SK-N-SH (cell line): ENCODE results near the gene GPANK1. TPM values are rescaled to one million over a fixed set of nuclear protein-coding genes. Genes with fewer than 3 reads are reported as not detected.
A peak's percentile ranks its signal among the peaks of the same experiment; 100 is the strongest.

Experiments
- CTCF ChIA-PET: fragments of 300-600, 350-600 bp; formaldehyde crosslinking; extraction: SDS; loops from one replicate; lab custom pipeline; 2021; lab: Yijun Ruan, JAX
- POLR2A ChIA-PET: fragments of 350-600 bp; sonication (Branson Sonifier 250); formaldehyde crosslinking; extraction: SDS; loops from one replicate; lab custom pipeline; 2020; ENCODE audit warnings: antibody characterized with exemption, inconsistent platforms; lab: Yijun Ruan, JAX
- DNase-seq: peaks from one replicate; pipeline ENCODE4 v3.0.0; 2012
- H2AFZ ChIP-seq: fragments of 200-600 bp; sonication (generic); 2 replicates; pipeline ENCODE4 v1.8.1; 2016; ENCODE audit warnings: antibody characterized with exemption, mild to moderate bottlenecking, low read depth
- H3F3A ChIP-seq: fragments of 200-600 bp; sonication (generic); replicated peaks from 2 replicates; pipeline ENCODE3; 2016; ENCODE audit warnings: antibody characterized with exemption, mild to moderate bottlenecking; ENCODE audit not compliant: insufficient read depth
- H3K27ac ChIP-seq, 2 experiments: fragments of 200-500 bp in 1 of 2; fragments of 200-600 bp in 1 of 2; sonication (Bioruptor generic) in 1 of 2; sonication (generic), shearing (Covaris generic) in 1 of 2; 2 replicates each; pipeline versions ENCODE4 v1.5.1 to v1.6.1; 2014 to 2016; ENCODE audit warnings: low read depth in 2 of 2, inconsistent platforms in 1 of 2, low read length in 1 of 2, mild to moderate bottlenecking in 1 of 2, mixed read lengths in 1 of 2
- H3K27me3 ChIP-seq: fragments of 200-600 bp; sonication (generic), shearing (Covaris generic); 2 replicates; pipeline ENCODE4 v1.6.1; 2016; ENCODE audit warnings: mixed run types; ENCODE audit not compliant: insufficient read depth
- H3K36me3 ChIP-seq, 2 experiments: fragments of 200-500 bp in 1 of 2; fragments of 200-600 bp in 1 of 2; sonication (Bioruptor generic) in 1 of 2; sonication (generic) in 1 of 2; replicated peaks in 1 of 2; 2 replicates each; pipeline versions ENCODE3 to v1.5.1; 2014 to 2016; ENCODE audit warnings: low read length in 1 of 2, mild to moderate bottlenecking in 1 of 2; ENCODE audit not compliant: insufficient read depth in 2 of 2, control insufficient read depth in 1 of 2
- H3K4me1 ChIP-seq, 2 experiments: fragments of 200-500 bp in 1 of 2; fragments of 200-600 bp in 1 of 2; sonication (Bioruptor generic) in 1 of 2; sonication (generic), shearing (Covaris generic) in 1 of 2; 2 replicates each; pipeline versions ENCODE4 v1.5.1 to v1.6.1; 2014 to 2016; ENCODE audit warnings: low read depth in 1 of 2, low read length in 1 of 2, mixed run types in 1 of 2; ENCODE audit not compliant: insufficient read depth in 2 of 2, control insufficient read depth in 1 of 2
- H3K4me2 ChIP-seq: fragments of 200-600 bp; sonication (generic), shearing (Covaris generic); 2 replicates; pipeline ENCODE4 v1.6.1; 2017; ENCODE audit warnings: mixed run types
- H3K4me3 ChIP-seq, 2 experiments: fragments of 200-500 bp in 1 of 2; fragments of 200-600 bp in 1 of 2; sonication (Bioruptor generic) in 1 of 2; sonication (generic), shearing (Covaris generic) in 1 of 2; 2 replicates each; pipeline versions ENCODE4 v1.5.1 to v1.8.1; 2014 to 2016; ENCODE audit warnings: low read depth in 2 of 2, inconsistent platforms in 1 of 2, low read length in 1 of 2, mild to moderate bottlenecking in 1 of 2, mixed read lengths in 1 of 2, moderate library complexity in 1 of 2
- H3K79me2 ChIP-seq: fragments of 200-600 bp; sonication (generic); 2 replicates; pipeline ENCODE4 v1.8.1; 2017; ENCODE audit warnings: mild to moderate bottlenecking; ENCODE audit not compliant: insufficient read depth
- H3K9ac ChIP-seq: fragments of 200-600 bp; sonication (generic); 2 replicates; pipeline ENCODE4 v1.6.1; 2017; ENCODE audit warnings: mixed run types
- H3K9me2 ChIP-seq: fragments of 200-600 bp; sonication (generic); 2 replicates; pipeline ENCODE4 v1.6.1; 2017; ENCODE audit warnings: mixed run types
- H3K9me3 ChIP-seq: fragments of 200-600 bp; sonication (generic); 2 replicates; pipeline ENCODE4 v1.6.1; 2017; ENCODE audit warnings: mixed run types, mild to moderate bottlenecking, moderate library complexity
- H4K20me1 ChIP-seq: fragments of 200-600 bp; sonication (generic); 2 replicates; pipeline ENCODE4 v1.6.1; 2017; ENCODE audit warnings: mild to moderate bottlenecking, mixed run types; ENCODE audit not compliant: insufficient read depth
- CHD2 ChIP-seq: fragments of 150-350 bp; IDR thresholded peaks from 2 replicates; pipeline ENCODE4 v1.6.1; 2018; ENCODE audit warnings: low read length; ENCODE audit not compliant: partially characterized antibody
- CTCF ChIP-seq: fragments of 200-600 bp; sonication (generic); IDR thresholded peaks from 2 replicates; pipeline ENCODE4 v1.6.1; 2017; ENCODE audit warnings: antibody characterized with exemption, mild to moderate bottlenecking, moderate library complexity
- EP300 ChIP-seq, 2 experiments: IDR thresholded peaks; 2 replicates each; pipeline versions ENCODE4 v1.4.0 to v1.6.1; 2012; ENCODE audit warnings: borderline replicate concordance in 1 of 2, low read depth in 1 of 2, low read length in 1 of 2
- FOSL2 ChIP-seq: IDR thresholded peaks from 2 replicates; pipeline ENCODE4 v1.4.0; 2012; ENCODE audit warnings: low read depth, mild to moderate bottlenecking, moderate library complexity, borderline replicate concordance
- GABPA ChIP-seq: IDR thresholded peaks from 2 replicates; pipeline ENCODE4 v1.4.0; 2012; ENCODE audit warnings: low read depth, mild to moderate bottlenecking
- JUND ChIP-seq: IDR thresholded peaks from 2 replicates; pipeline ENCODE4 v1.4.0; 2012
- MEF2A ChIP-seq: IDR thresholded peaks from 2 replicates; pipeline ENCODE4 v1.4.0; 2012; ENCODE audit warnings: low read depth, borderline replicate concordance
- NRF1 ChIP-seq: IDR thresholded peaks from 2 replicates; pipeline ENCODE4 v1.6.1; 2012; ENCODE audit warnings: low read depth, mild to moderate bottlenecking, low read length
- RAD21 ChIP-seq: IDR thresholded peaks from 2 replicates; pipeline ENCODE4 v1.6.1; 2012; ENCODE audit warnings: mild to moderate bottlenecking, low read length
- RCOR1 ChIP-seq: fragments of 150-350 bp; IDR thresholded peaks from 2 replicates; pipeline ENCODE4 v1.6.1; 2017; ENCODE audit warnings: antibody characterized with exemption, low read length
- SMC3 ChIP-seq: IDR thresholded peaks from 2 replicates; pipeline ENCODE4 v1.6.1; 2012; ENCODE audit warnings: low read depth, low read length, improper control_type of control experiment
- TAF1 ChIP-seq: IDR thresholded peaks from 2 replicates; pipeline ENCODE4 v1.6.1; 2012; ENCODE audit warnings: low read depth, mild to moderate bottlenecking, low read length, moderate library complexity, borderline replicate concordance
- TEAD4 ChIP-seq: IDR thresholded peaks from 2 replicates; pipeline ENCODE4 v1.4.0; 2012; ENCODE audit warnings: mild to moderate bottlenecking, borderline replicate concordance; ENCODE audit not compliant: insufficient read depth
- USF2 ChIP-seq: fragments of 150-350 bp; IDR thresholded peaks from 2 replicates; pipeline ENCODE4 v1.6.1; 2017; ENCODE audit warnings: antibody characterized with exemption, low read length, low read depth, borderline replicate concordance
- WGBS: methylation state at CpG from one replicate; pipeline ENCODE4 v1.1.6; 2017; ENCODE audit warnings: low lambda C conversion rate; 5-methylcytosine and 5-hydroxymethylcytosine counted together
- polyA plus RNA-seq, 3 experiments: library from polyadenylated mRNA; depleted of rRNA; stranded (reverse); fragments of >200 nt; gene quantifications; 2 replicates each; pipeline ENCODE4 v1.2.3, GENCODE V29; 2012
- TF ChIP-seq, protein P1 (sequence below): IDR thresholded peaks from 2 replicates; pipeline ENCODE4 v1.4.0; 2012; ENCODE audit warnings: low read depth
- TF ChIP-seq, protein P2 (sequence below): IDR thresholded peaks from 2 replicates; pipeline ENCODE4 v1.6.1; 2012; ENCODE audit warnings: mild to moderate bottlenecking, low read depth, low read length, moderate library complexity

The GPANK1 gene
- polyA plus RNA-seq, 1 of the 3 experiments (the other 2 are of a cell fraction): 19.1 TPM

GRCh38 chr6:31662124-31662723 is 2.6 kb downstream of the GPANK1 start:
- DNase-seq: no peak
- H3K79me2 ChIP-seq: peaks cover 81% of the 10 kb centered on the region
- H3K27ac ChIP-seq: no peak overlapping the region
- no peak overlapping the region for H3K9ac ChIP-seq
- WGBS: 96% methylated on average over 12 of the region's 12 CpGs
- H4K20me1 ChIP-seq: peaks cover 8% of the 10 kb centered on the region; the same call in 1 of the 2 replicates
- H3K4me2 ChIP-seq: no peak overlapping the region
- POLR2A ChIA-PET: interaction anchor here (2.3 kb wide), 1 partner anchor 10 kb away, joined by 16 read pairs; the partner anchor contains the start of gene BAG6
- H3K27me3 ChIP-seq: no peaks in the 10 kb centered on the region
- no peaks in the 10 kb centered on the region for H3K9me2 ChIP-seq
- H3K4me1 ChIP-seq: peaks cover 27 to 41% of the 10 kb centered on the region in 2 experiments; a peak in 3 of 4 replicates
- H2AFZ ChIP-seq: no peak overlapping the region
- TF ChIP-seq JUND (no peak), NRF1 (no peak), FOSL2 (no peak)
- peaks cover 27% of the 10 kb centered on the region for H3F3A ChIP-seq
- no peak overlapping the region for H3K4me3 ChIP-seq
- CTCF ChIA-PET: interaction anchor here (0.8 to 2.0 kb wide), 2 partner anchors 10 to 202 kb away, joined by 3 to 9 read pairs; partner anchors contain the start of gene BAG6
- peaks cover 16 to 19% of the 10 kb centered on the region in 2 experiments for H3K36me3 ChIP-seq
- no peaks in the 10 kb centered on the region for H3K9me3 ChIP-seq

DNA sequence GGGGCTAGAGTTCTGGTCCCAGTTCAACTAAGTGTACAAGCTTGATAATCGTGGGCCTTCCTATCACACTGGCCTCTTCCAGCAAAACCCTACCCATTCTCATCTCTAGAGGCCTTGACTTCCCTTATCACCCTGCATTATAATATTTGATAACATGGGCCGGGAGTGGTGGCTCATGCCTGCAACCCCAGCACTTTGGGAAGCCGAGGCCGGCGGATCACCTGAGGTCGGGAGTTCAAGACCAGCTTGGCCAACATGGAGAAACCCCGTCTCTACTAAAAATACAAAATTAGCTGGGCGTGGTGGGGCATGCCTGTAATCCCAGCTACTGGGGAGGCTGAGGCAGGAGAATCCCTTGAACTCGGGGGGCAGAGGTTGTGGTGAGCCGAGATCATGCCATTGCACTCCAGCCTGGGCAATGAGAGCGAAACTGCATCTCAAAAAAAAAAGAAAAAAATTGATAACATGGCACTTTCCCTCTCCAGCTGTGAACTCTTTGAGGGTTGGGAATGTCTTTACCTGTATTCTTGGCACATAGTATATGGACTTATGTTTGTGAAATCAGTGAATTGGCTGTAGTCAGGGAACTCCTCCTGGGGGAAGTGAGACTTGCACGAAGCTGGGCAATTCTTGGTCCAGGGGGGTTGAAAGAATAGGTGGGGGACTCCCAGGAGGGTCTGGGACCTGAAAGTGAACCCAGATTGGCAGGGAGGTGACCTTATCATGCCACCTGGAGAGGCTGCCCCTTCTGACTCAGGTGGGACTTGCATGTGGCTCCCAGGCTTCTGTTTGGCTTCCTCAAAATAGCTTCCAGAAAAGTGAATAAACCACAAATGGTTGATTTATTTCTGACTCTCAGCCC is 3.3 kb downstream of the GPANK1 start:
- peaks cover 27% of the 10 kb centered on the region for H3F3A ChIP-seq
- H3K9me3 ChIP-seq: no peaks in the 10 kb centered on the region
- no peak for DNase-seq
- H3K36me3 ChIP-seq: peaks cover 14 to 15% of the 10 kb centered on the region in 2 experiments
- WGBS: 86% methylated on average over 12 of the region's 12 CpGs
- POLR2A ChIA-PET: interaction anchor here (0.5 to 2.3 kb wide), 7 partner anchors 10 to 174 kb away, joined by 3 to 16 read pairs (median 4); partner anchors contain the start of genes ABHD16A and BAG6
- H3K9ac ChIP-seq: peak overlapping the region; percentile 86; the same call in 1 of the 2 replicates
- H3K9me2 ChIP-seq: no peaks in the 10 kb centered on the region
- H3K4me2 ChIP-seq: peak overlapping the region; percentile 97
- no peak overlapping the region for H2AFZ ChIP-seq
- H3K27me3 ChIP-seq: no peaks in the 10 kb centered on the region
- H3K27ac ChIP-seq: peak overlapping the region; percentile 67 to 82; a peak in 3 of 4 replicates
- H3K4me1 ChIP-seq: peaks cover 22 to 35% of the 10 kb centered on the region in 2 experiments; a peak in 2 of 4 replicates
- H3K4me3 ChIP-seq: peak overlapping the region in 1 of 2 experiments; percentile 85; a peak in 2 of 4 replicates
- peaks cover 78% of the 10 kb centered on the region for H3K79me2 ChIP-seq
- CTCF ChIA-PET: interaction anchor here (0.8 to 2.0 kb wide), 5 partner anchors 10 to 202 kb away, joined by 3 to 9 read pairs (median 6); partner anchors contain the start of gene BAG6
- peaks cover 8% of the 10 kb centered on the region; the same call in 1 of the 2 replicates for H4K20me1 ChIP-seq
- TF ChIP-seq, protein P1, sequence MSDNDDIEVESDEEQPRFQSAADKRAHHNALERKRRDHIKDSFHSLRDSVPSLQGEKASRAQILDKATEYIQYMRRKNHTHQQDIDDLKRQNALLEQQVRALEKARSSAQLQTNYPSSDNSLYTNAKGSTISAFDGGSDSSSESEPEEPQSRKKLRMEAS: no peak
- no peak for TF ChIP-seq CHD2
- no peak for TF ChIP-seq SMC3
- no peak for TF ChIP-seq RCOR1
- TF ChIP-seq NRF1: no peak
- no peak for TF ChIP-seq TAF1
- TF ChIP-seq, protein P2, sequence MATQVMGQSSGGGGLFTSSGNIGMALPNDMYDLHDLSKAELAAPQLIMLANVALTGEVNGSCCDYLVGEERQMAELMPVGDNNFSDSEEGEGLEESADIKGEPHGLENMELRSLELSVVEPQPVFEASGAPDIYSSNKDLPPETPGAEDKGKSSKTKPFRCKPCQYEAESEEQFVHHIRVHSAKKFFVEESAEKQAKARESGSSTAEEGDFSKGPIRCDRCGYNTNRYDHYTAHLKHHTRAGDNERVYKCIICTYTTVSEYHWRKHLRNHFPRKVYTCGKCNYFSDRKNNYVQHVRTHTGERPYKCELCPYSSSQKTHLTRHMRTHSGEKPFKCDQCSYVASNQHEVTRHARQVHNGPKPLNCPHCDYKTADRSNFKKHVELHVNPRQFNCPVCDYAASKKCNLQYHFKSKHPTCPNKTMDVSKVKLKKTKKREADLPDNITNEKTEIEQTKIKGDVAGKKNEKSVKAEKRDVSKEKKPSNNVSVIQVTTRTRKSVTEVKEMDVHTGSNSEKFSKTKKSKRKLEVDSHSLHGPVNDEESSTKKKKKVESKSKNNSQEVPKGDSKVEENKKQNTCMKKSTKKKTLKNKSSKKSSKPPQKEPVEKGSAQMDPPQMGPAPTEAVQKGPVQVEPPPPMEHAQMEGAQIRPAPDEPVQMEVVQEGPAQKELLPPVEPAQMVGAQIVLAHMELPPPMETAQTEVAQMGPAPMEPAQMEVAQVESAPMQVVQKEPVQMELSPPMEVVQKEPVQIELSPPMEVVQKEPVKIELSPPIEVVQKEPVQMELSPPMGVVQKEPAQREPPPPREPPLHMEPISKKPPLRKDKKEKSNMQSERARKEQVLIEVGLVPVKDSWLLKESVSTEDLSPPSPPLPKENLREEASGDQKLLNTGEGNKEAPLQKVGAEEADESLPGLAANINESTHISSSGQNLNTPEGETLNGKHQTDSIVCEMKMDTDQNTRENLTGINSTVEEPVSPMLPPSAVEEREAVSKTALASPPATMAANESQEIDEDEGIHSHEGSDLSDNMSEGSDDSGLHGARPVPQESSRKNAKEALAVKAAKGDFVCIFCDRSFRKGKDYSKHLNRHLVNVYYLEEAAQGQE: no peak
- TF ChIP-seq CTCF: no peak
- no peak for TF ChIP-seq MEF2A
- TF ChIP-seq USF2: no peak
- TF ChIP-seq EP300 (IDR thresholded peaks at IDR 0.05; ENCODE audit: borderline replicate concordance in 1 of 2, low read depth in 1 of 2, low read length in 1 of 2): no peak
- no peak for TF ChIP-seq JUND
- no peak for TF ChIP-seq FOSL2
- TF ChIP-seq RAD21: no peak
- no peak for TF ChIP-seq GABPA
- no peak for TF ChIP-seq TEAD4
